Cardiac fibroblast (primary cell): ENCODE measurements around the gene AGMO.

Source experiments
- DNase-seq, 2 donors: peaks; one replicate each; pipeline versions ENCODE4 v3.0.0 to v3.0.0-alpha.2; 2010; ENCODE audit warnings: low read depth in 2 of 2
- H3K4me3 ChIP-seq, 2 donors: replicated peaks in 1 of 2; 1 replicate in 1 of 2; 2 replicates in 1 of 2; pipeline ENCODE4 v1.5.1; 2011; ENCODE audit warnings: low read depth in 2 of 2, low read length in 2 of 2, mild to moderate bottlenecking in 2 of 2, moderate library complexity in 1 of 2
- CTCF ChIP-seq: IDR thresholded peaks from one replicate; pipeline ENCODE4 v1.5.1; 2011; ENCODE audit warnings: low read depth, mild to moderate bottlenecking, low read length, inconsistent platforms

The AGMO gene

GRCh38 chr7:15418264-15418663 lies 143.6 kb downstream of the AGMO start:
- no peak overlapping the region for H3K4me3 ChIP-seq
- no peak for DNase-seq
- no peak for TF ChIP-seq CTCF

DNA sequence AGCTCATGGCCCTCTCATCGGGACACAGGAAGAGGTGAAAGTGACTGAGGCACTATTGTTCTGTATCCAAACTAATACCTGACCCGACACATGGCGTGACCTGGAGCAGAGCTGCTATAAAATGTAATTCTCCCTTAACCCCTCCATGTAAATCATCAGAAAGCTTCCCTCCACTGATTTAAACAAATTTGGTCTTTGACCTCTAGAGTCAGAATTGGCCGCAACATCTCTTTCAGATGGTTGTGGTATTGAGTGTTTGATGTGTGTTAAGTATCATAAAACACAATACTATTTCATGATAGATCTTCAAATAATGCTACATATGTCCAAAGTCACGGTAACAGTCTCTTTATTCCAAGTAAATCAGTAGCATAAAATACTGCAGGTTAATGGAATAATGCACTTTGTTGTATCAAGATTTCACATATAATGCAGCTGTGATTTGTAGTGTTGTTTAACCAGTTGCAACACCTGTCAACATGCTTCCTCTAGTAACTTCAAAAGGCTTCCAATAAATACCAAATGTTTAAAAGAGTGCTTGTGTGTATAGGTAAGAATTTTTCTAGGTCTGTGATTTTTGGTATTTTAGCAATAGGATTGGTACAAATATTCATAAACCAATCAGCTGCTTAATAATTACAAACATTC lies 144.3 kb downstream of the AGMO start:
- no peak overlapping the region for H3K4me3 ChIP-seq
- TF ChIP-seq CTCF = no peak
- DNase-seq = no peak

DNA sequence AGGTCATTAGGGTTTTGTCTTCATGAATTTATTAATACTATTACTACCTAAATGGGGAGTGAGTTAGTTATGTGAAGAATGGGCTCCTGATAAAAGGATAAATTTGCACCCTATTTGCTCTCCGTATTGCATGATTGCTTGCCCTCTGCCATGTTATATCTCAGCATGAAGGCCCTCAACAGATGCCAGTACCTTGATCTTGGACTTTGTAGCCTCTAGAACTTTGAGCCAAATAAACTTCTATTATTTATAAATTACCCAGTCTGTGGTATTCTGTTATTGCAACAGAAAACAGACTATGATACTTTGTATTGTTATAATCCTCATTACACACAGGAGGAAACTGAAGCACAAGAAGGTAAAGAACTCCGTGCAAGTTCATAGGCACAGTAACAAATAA lies 150.8 kb downstream of the AGMO start:
- H3K4me3 ChIP-seq = no peak overlapping the region
- no peak for TF ChIP-seq CTCF

DNA sequence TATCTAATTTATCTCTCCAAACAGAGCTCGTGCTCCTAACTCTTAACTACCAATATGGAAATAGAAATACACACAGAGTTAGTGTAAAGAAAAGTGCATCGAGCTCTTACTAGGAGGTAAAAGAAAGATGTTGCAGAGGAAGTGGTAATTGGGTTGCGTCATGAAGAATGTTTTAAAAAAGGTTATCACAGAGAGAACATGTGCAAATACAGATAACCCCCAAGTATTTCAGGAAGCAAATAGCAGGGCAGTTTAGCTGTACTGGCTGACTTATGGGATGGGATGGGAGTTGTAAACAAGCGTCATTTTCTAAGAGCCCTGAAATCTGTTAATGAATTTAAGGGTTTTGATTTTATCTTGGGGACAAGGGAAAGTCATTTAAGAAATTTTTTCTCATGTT lies 153.9 kb downstream of the AGMO start:
- TF ChIP-seq CTCF = no peak
- no peak overlapping the region for H3K4me3 ChIP-seq
- DNase-seq = no peak

More for the DNA sequence above, 150.8 kb downstream of the AGMO start:
- no peak for DNase-seq

DNA sequence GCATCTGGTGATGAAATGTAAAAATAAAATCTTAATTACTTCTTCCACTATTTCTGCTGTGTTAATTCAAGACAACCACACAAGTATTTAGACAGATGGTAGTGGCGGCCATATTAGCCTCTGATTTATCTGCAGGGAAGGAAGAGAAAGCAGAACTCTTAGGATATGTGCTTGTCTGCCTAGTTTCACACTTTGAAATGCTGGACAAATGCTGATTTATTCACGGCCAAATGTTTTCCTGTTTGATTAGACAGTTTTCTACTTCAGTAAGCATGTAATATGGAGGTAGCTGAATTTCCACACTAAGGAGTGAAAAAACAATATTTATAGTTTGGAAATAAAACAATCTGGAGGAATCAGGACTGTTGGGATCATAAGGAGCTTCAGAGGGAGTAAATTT lies 158.1 kb downstream of the AGMO start:
- TF ChIP-seq CTCF = no peak
- no peak overlapping the region for H3K4me3 ChIP-seq
- DNase-seq = no peak

DNA sequence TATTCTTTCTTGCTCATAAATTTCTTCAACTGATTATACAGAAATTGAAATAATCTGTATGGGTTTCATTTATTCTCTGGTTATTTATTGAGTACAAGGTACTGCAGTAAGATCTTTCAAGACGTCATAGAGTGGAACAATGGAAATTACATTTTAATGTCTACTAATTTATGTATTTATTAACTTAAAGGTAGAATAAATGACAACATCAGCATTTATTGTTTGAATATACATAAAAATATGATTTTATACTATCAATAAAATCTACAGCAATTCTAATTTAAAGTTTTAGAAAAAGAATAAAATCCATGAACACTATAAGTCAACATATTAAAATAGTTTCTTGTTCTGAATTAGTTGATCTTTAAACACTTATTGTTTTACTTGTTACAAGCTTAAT lies 158.5 kb downstream of the AGMO start:
- no peak for DNase-seq
- no peak overlapping the region for H3K4me3 ChIP-seq
- no peak for TF ChIP-seq CTCF
